SK-N-SH (cell line): ENCODE measurements around the gene PSMD14. TPM values are rescaled to one million over a fixed set of nuclear protein-coding genes. Genes with fewer than 3 reads are reported as not detected.

Source experiments
- CTCF ChIA-PET: fragments of 300-600, 350-600 bp; formaldehyde crosslinking; extraction: SDS; loops from one replicate; lab custom pipeline; 2021; lab: Yijun Ruan, JAX
- POLR2A ChIA-PET: fragments of 350-600 bp; sonication (Branson Sonifier 250); formaldehyde crosslinking; extraction: SDS; loops from one replicate; lab custom pipeline; 2020; ENCODE audit warnings: antibody characterized with exemption, inconsistent platforms; lab: Yijun Ruan, JAX
- DNase-seq: peaks from one replicate; pipeline ENCODE4 v3.0.0; 2012
- H2AFZ ChIP-seq: fragments of 200-600 bp; sonication (generic); 2 replicates; pipeline ENCODE4 v1.8.1; 2016; ENCODE audit warnings: antibody characterized with exemption, mild to moderate bottlenecking, low read depth
- H3F3A ChIP-seq: fragments of 200-600 bp; sonication (generic); replicated peaks from 2 replicates; pipeline ENCODE3; 2016; ENCODE audit warnings: antibody characterized with exemption, mild to moderate bottlenecking; ENCODE audit not compliant: insufficient read depth
- H3K27ac ChIP-seq, 2 experiments: fragments of 200-500 bp in 1 of 2; fragments of 200-600 bp in 1 of 2; sonication (Bioruptor generic) in 1 of 2; sonication (generic), shearing (Covaris generic) in 1 of 2; 2 replicates each; pipeline versions ENCODE4 v1.5.1 to v1.6.1; 2014 to 2016; ENCODE audit warnings: low read depth in 2 of 2, inconsistent platforms in 1 of 2, low read length in 1 of 2, mild to moderate bottlenecking in 1 of 2, mixed read lengths in 1 of 2
- H3K27me3 ChIP-seq: fragments of 200-600 bp; sonication (generic), shearing (Covaris generic); 2 replicates; pipeline ENCODE4 v1.6.1; 2016; ENCODE audit warnings: mixed run types; ENCODE audit not compliant: insufficient read depth
- H3K36me3 ChIP-seq, 2 experiments: fragments of 200-500 bp in 1 of 2; fragments of 200-600 bp in 1 of 2; sonication (Bioruptor generic) in 1 of 2; sonication (generic) in 1 of 2; replicated peaks in 1 of 2; 2 replicates each; pipeline versions ENCODE3 to v1.5.1; 2014 to 2016; ENCODE audit warnings: low read length in 1 of 2, mild to moderate bottlenecking in 1 of 2; ENCODE audit not compliant: insufficient read depth in 2 of 2, control insufficient read depth in 1 of 2
- H3K4me1 ChIP-seq, 2 experiments: fragments of 200-500 bp in 1 of 2; fragments of 200-600 bp in 1 of 2; sonication (Bioruptor generic) in 1 of 2; sonication (generic), shearing (Covaris generic) in 1 of 2; 2 replicates each; pipeline versions ENCODE4 v1.5.1 to v1.6.1; 2014 to 2016; ENCODE audit warnings: low read depth in 1 of 2, low read length in 1 of 2, mixed run types in 1 of 2; ENCODE audit not compliant: insufficient read depth in 2 of 2, control insufficient read depth in 1 of 2
- H3K4me2 ChIP-seq: fragments of 200-600 bp; sonication (generic), shearing (Covaris generic); 2 replicates; pipeline ENCODE4 v1.6.1; 2017; ENCODE audit warnings: mixed run types
- H3K4me3 ChIP-seq, 2 experiments: fragments of 200-500 bp in 1 of 2; fragments of 200-600 bp in 1 of 2; sonication (Bioruptor generic) in 1 of 2; sonication (generic), shearing (Covaris generic) in 1 of 2; 2 replicates each; pipeline versions ENCODE4 v1.5.1 to v1.8.1; 2014 to 2016; ENCODE audit warnings: low read depth in 2 of 2, inconsistent platforms in 1 of 2, low read length in 1 of 2, mild to moderate bottlenecking in 1 of 2, mixed read lengths in 1 of 2, moderate library complexity in 1 of 2
- H3K79me2 ChIP-seq: fragments of 200-600 bp; sonication (generic); 2 replicates; pipeline ENCODE4 v1.8.1; 2017; ENCODE audit warnings: mild to moderate bottlenecking; ENCODE audit not compliant: insufficient read depth
- H3K9ac ChIP-seq: fragments of 200-600 bp; sonication (generic); 2 replicates; pipeline ENCODE4 v1.6.1; 2017; ENCODE audit warnings: mixed run types
- H3K9me2 ChIP-seq: fragments of 200-600 bp; sonication (generic); 2 replicates; pipeline ENCODE4 v1.6.1; 2017; ENCODE audit warnings: mixed run types
- H3K9me3 ChIP-seq: fragments of 200-600 bp; sonication (generic); 2 replicates; pipeline ENCODE4 v1.6.1; 2017; ENCODE audit warnings: mixed run types, mild to moderate bottlenecking, moderate library complexity
- H4K20me1 ChIP-seq: fragments of 200-600 bp; sonication (generic); 2 replicates; pipeline ENCODE4 v1.6.1; 2017; ENCODE audit warnings: mild to moderate bottlenecking, mixed run types; ENCODE audit not compliant: insufficient read depth
- ELF1 ChIP-seq: IDR thresholded peaks from 2 replicates; pipeline ENCODE4 v1.4.0; 2012
- EZH2phosphoT487 ChIP-seq: fragments of 200-600 bp; sonication (generic); IDR thresholded peaks from 2 replicates; pipeline ENCODE4 v1.6.1; 2017; ENCODE audit warnings: low read depth, mixed run types, mild to moderate bottlenecking, antibody characterized with exemption, moderate library complexity, borderline replicate concordance
- GABPA ChIP-seq: IDR thresholded peaks from 2 replicates; pipeline ENCODE4 v1.4.0; 2012; ENCODE audit warnings: low read depth, mild to moderate bottlenecking
- GATA2 ChIP-seq: sonication (generic); formaldehyde crosslinking; IDR thresholded peaks from 2 replicates; pipeline ENCODE4 v1.5.0; 2020; ENCODE audit warnings: mild to moderate bottlenecking, missing genetic modification reagents
- MAX ChIP-seq: IDR thresholded peaks from 2 replicates; pipeline ENCODE4 v1.4.0; 2012; ENCODE audit warnings: low read depth
- MEF2A ChIP-seq: IDR thresholded peaks from 2 replicates; pipeline ENCODE4 v1.4.0; 2012; ENCODE audit warnings: low read depth, borderline replicate concordance
- MXI1 ChIP-seq: IDR thresholded peaks from 2 replicates; pipeline ENCODE4 v1.6.1; 2012; ENCODE audit warnings: mild to moderate bottlenecking, low read depth, low read length, improper control_type of control experiment
- NFIC ChIP-seq: IDR thresholded peaks from 2 replicates; pipeline ENCODE4 v1.4.0; 2012; ENCODE audit warnings: borderline replicate concordance
- POLR2AphosphoS5 ChIP-seq: IDR thresholded peaks from 2 replicates; pipeline ENCODE4 v1.6.1; 2012; ENCODE audit warnings: low read depth, low read length
- RCOR1 ChIP-seq: fragments of 150-350 bp; IDR thresholded peaks from 2 replicates; pipeline ENCODE4 v1.6.1; 2017; ENCODE audit warnings: antibody characterized with exemption, low read length
- RFX5 ChIP-seq: IDR thresholded peaks from 2 replicates; pipeline ENCODE4 v1.6.1; 2012; ENCODE audit warnings: mild to moderate bottlenecking, improper control_type of control experiment, low read length
- SIN3A ChIP-seq: IDR thresholded peaks from 2 replicates; pipeline ENCODE4 v1.6.1; 2012; ENCODE audit warnings: low read depth, mild to moderate bottlenecking, low read length, moderate library complexity, borderline replicate concordance
- SMC3 ChIP-seq: IDR thresholded peaks from 2 replicates; pipeline ENCODE4 v1.6.1; 2012; ENCODE audit warnings: low read depth, low read length, improper control_type of control experiment
- TAF1 ChIP-seq: IDR thresholded peaks from 2 replicates; pipeline ENCODE4 v1.6.1; 2012; ENCODE audit warnings: low read depth, mild to moderate bottlenecking, low read length, moderate library complexity, borderline replicate concordance
- TCF12 ChIP-seq: IDR thresholded peaks from 2 replicates; pipeline ENCODE4 v1.4.0; 2012
- YY1 ChIP-seq: IDR thresholded peaks from 2 replicates; pipeline ENCODE4 v1.4.0; 2012; ENCODE audit warnings: low read depth, mild to moderate bottlenecking
- WGBS: methylation state at CpG from one replicate; pipeline ENCODE4 v1.1.6; 2017; ENCODE audit warnings: low lambda C conversion rate; 5-methylcytosine and 5-hydroxymethylcytosine counted together
- polyA plus RNA-seq, 3 experiments: library from polyadenylated mRNA; depleted of rRNA; stranded (reverse); fragments of >200 nt; gene quantifications; 2 replicates each; pipeline ENCODE4 v1.2.3, GENCODE V29; 2012
- TF ChIP-seq, protein P1 (sequence below): IDR thresholded peaks from 2 replicates; pipeline ENCODE4; 2012
- TF ChIP-seq, protein P2 (sequence below): IDR thresholded peaks from 2 replicates; pipeline ENCODE4 v1.6.1; 2012; ENCODE audit warnings: mild to moderate bottlenecking, low read depth, low read length, moderate library complexity
- TF ChIP-seq, protein P3 (sequence below): IDR thresholded peaks from 2 replicates; pipeline ENCODE4 v1.4.0; 2012; ENCODE audit warnings: low read depth, borderline replicate concordance

PSMD14 gene
- polyA plus RNA-seq, 1 of the 3 experiments (the other 2 are of a cell fraction), result 50.4 TPM

DNA sequence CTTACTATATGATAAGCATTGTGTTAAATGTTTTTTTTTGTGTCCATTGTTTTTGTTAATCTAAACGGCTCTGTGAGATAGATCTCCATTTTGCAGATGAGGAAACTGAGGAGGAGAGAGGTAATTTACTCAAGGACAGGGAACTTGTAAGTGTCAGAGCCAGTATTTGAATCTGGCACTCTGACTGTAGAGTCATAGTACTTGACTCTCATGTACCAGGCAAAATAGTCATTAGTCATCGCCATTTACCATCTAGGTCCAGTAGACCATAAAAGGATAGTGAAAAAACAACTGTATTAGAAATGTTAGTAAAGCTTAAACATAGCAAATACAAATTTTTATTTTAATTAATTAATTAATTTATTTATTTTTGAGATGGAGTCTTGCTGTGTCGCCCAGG is 4.8 kb downstream of the PSMD14 start:
- Histone ChIP-seq H3K4me3 (no peak overlapping the region), H3K27me3 (no peaks in the 10 kb centered on the region), H3K4me1 (peaks cover 0 to 15% of the 10 kb centered on the region in 2 experiments; a peak in 3 of 4 replicates), H3K36me3 (peaks cover 12 to 20% of the 10 kb centered on the region in 2 experiments), H3K79me2 (peaks cover 97% of the 10 kb centered on the region), H3K27ac (no peak overlapping the region), H3K9me3 (no peaks in the 10 kb centered on the region), H3F3A (no peaks in the 10 kb centered on the region), H3K9me2 (no peaks in the 10 kb centered on the region), H2AFZ (no peak overlapping the region), H3K4me2 (no peak overlapping the region)
- WGBS, result 95% methylated on average over 3 of the region's 3 CpGs
- ChIA-PET POLR2A (no interaction called here), CTCF (interaction anchor here (1.2 to 1.4 kb wide), 2 partner anchors 9 to 11 kb away, joined by 4 read pairs; no protein-coding TSS in a partner anchor)
- no peak for DNase-seq
- TF ChIP-seq RCOR1 (no peak), EZH2phosphoT487 (no peak), SMC3 (no peak), TCF12 (no peak), GATA2 (CRISPR knock-in tag) (no peak), YY1 (no peak), MXI1 (no peak), NFIC (no peak), ELF1 (no peak), TAF1 (no peak), MAX (no peak), MEF2A (no peak), POLR2AphosphoS5 (no peak), RFX5 (no peak), SIN3A (no peak), GABPA (no peak)
- TF ChIP-seq, protein P1, sequence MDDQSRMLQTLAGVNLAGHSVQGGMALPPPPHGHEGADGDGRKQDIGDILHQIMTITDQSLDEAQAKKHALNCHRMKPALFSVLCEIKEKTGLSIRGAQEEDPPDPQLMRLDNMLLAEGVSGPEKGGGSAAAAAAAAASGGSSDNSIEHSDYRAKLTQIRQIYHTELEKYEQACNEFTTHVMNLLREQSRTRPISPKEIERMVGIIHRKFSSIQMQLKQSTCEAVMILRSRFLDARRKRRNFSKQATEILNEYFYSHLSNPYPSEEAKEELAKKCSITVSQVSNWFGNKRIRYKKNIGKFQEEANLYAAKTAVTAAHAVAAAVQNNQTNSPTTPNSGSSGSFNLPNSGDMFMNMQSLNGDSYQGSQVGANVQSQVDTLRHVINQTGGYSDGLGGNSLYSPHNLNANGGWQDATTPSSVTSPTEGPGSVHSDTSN, result no peak
- TF ChIP-seq, protein P2, sequence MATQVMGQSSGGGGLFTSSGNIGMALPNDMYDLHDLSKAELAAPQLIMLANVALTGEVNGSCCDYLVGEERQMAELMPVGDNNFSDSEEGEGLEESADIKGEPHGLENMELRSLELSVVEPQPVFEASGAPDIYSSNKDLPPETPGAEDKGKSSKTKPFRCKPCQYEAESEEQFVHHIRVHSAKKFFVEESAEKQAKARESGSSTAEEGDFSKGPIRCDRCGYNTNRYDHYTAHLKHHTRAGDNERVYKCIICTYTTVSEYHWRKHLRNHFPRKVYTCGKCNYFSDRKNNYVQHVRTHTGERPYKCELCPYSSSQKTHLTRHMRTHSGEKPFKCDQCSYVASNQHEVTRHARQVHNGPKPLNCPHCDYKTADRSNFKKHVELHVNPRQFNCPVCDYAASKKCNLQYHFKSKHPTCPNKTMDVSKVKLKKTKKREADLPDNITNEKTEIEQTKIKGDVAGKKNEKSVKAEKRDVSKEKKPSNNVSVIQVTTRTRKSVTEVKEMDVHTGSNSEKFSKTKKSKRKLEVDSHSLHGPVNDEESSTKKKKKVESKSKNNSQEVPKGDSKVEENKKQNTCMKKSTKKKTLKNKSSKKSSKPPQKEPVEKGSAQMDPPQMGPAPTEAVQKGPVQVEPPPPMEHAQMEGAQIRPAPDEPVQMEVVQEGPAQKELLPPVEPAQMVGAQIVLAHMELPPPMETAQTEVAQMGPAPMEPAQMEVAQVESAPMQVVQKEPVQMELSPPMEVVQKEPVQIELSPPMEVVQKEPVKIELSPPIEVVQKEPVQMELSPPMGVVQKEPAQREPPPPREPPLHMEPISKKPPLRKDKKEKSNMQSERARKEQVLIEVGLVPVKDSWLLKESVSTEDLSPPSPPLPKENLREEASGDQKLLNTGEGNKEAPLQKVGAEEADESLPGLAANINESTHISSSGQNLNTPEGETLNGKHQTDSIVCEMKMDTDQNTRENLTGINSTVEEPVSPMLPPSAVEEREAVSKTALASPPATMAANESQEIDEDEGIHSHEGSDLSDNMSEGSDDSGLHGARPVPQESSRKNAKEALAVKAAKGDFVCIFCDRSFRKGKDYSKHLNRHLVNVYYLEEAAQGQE, result no peak
- TF ChIP-seq, protein P3, sequence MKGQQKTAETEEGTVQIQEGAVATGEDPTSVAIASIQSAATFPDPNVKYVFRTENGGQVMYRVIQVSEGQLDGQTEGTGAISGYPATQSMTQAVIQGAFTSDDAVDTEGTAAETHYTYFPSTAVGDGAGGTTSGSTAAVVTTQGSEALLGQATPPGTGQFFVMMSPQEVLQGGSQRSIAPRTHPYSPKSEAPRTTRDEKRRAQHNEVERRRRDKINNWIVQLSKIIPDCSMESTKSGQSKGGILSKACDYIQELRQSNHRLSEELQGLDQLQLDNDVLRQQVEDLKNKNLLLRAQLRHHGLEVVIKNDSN, result no peak
- TF ChIP-seq, all 33 proteins: peak for 0
- peaks cover 35% of the 10 kb centered on the region; the same call in 1 of the 2 replicates for H4K20me1 ChIP-seq
- H3K9ac ChIP-seq, result no peak overlapping the region
